Testis (tissue), 3 donors: ENCODE data around the gene SHB. TPM values are rescaled to one million over a fixed set of nuclear protein-coding genes. Genes with fewer than 3 reads are reported as not detected.

Source experiments
- DNase-seq: peaks from one replicate; pipeline ENCODE4 v3.0.0-alpha.2; 2019
- H3K27ac ChIP-seq, 2 donors: fragments of 200-600 bp; sonication (generic); one replicate each; pipeline ENCODE4 v1.5.1; 2019
- H3K27me3 ChIP-seq: fragments of 200-600 bp; sonication (generic); one replicate; pipeline ENCODE4 v1.5.1; 2019
- H3K36me3 ChIP-seq: fragments of 200-600 bp; sonication (generic); one replicate; pipeline ENCODE4 v1.5.1; 2017; ENCODE audit warnings: low read depth; ENCODE audit errors: missing control alignments
- H3K4me1 ChIP-seq: fragments of 200-600 bp; sonication (generic); one replicate; pipeline ENCODE4 v1.5.1; 2019
- H3K4me3 ChIP-seq, 2 donors: fragments of 200-600 bp; sonication (generic); one replicate each; pipeline ENCODE4 v1.5.1; 2017 to 2019
- H3K9me3 ChIP-seq: fragments of 200-600 bp; sonication (generic); one replicate; pipeline ENCODE4 v1.5.1; 2017
- POLR2A ChIP-seq: fragments of 450-650 bp; IDR thresholded peaks from one replicate; pipeline ENCODE4 v1.6.1; 2017; ENCODE audit warnings: antibody characterized with exemption, mild to moderate bottlenecking, moderate library complexity
- WGBS, 2 donors: methylation state at CpG; one replicate each; pipeline ENCODE4 v1.1.5; 2018; 5-methylcytosine and 5-hydroxymethylcytosine counted together
- intact Hi-C: fragments of 100-400 bp; cut with DNase I; formaldehyde crosslinking; loops from one replicate; pipeline ENCODE4 v1.15.1; 2023; ENCODE audit warnings: low total_unique reads
- polyA plus RNA-seq: library from polyadenylated mRNA; stranded (reverse); fragments of 350-450 nt; fragmentation: Illumina TruSeq; extraction: RNeasy Lipid Tissue Mini Kit (QIAGEN cat#74804); gene quantifications from one replicate; pipeline ENCODE4 v1.2.3, GENCODE V29; 2014; ENCODE audit warnings: low read depth, low replicate concordance; ENCODE audit not compliant: insufficient read depth
- total RNA-seq, 2 donors: library from RNA; depleted of rRNA; stranded (reverse); fragments of >200 nt; gene quantifications; one replicate each; pipeline ENCODE4 v1.2.3, GENCODE V29; 2016
- TF ChIP-seq, protein P1 (sequence below), 3 experiments: fragments of 450-650 bp in 2 of 3; fragments of 200-600 bp in 1 of 3; sonication (generic) in 1 of 3; IDR thresholded peaks; one replicate each; pipeline ENCODE4 v1.5.1; 2016 to 2019; ENCODE audit warnings: antibody characterized with exemption in 3 of 3, mild to moderate bottlenecking in 2 of 3, moderate library complexity in 1 of 3

Gene SHB
- total and polyA plus RNA-seq, 3 donors from 2014 or later: 8.6 to 22.3 (median 21.2) TPM

DNA sequence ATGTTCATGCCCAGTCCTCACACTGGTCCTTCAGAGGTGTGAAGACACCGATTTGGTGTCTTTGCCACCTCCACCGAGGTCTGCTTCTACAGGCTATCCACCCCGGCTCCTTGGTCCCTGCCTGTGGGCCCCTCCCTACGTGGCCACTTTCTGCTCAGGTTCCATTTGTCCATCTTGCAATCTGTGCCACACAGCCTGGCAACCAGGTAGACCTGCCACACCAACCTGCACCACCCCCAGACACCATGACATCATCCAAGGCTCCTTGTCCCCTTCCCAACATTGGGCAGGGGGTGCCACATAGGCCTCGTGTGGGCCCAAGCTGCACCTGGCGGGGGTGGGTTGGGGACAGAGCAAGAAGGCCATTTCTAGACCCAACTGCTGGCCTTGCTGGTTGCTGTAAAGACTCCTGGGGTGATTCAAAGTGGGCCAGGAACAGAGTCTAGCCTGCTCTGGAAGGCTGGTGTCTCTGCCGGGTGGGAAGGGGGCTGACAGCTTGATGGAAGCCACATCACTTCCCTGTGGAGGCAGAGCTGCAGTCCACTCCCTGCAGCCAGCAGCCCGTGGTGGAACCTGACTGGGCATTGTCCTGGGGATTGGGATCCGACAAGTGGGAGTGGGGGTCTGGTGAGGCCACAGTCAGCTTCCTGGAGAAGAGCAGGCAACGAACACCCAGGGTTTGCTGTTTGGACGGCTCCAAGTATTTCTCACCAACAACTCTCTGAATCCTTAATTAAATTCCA is 99.3 kb downstream of the SHB start:
- Histone ChIP-seq H3K9me3 (no peaks in the 10 kb centered on the region), H3K36me3 (no peaks in the 10 kb centered on the region), H3K27me3 (no peaks in the 10 kb centered on the region), H3K27ac (no peak overlapping the region), H3K4me1 (no peaks in the 10 kb centered on the region), H3K4me3 (no peak overlapping the region)
- intact Hi-C loops: loop anchor here (10.0 kb wide), 1 partner anchor 115 kb away; no protein-coding TSS in a partner anchor
- TF ChIP-seq, protein P1, sequence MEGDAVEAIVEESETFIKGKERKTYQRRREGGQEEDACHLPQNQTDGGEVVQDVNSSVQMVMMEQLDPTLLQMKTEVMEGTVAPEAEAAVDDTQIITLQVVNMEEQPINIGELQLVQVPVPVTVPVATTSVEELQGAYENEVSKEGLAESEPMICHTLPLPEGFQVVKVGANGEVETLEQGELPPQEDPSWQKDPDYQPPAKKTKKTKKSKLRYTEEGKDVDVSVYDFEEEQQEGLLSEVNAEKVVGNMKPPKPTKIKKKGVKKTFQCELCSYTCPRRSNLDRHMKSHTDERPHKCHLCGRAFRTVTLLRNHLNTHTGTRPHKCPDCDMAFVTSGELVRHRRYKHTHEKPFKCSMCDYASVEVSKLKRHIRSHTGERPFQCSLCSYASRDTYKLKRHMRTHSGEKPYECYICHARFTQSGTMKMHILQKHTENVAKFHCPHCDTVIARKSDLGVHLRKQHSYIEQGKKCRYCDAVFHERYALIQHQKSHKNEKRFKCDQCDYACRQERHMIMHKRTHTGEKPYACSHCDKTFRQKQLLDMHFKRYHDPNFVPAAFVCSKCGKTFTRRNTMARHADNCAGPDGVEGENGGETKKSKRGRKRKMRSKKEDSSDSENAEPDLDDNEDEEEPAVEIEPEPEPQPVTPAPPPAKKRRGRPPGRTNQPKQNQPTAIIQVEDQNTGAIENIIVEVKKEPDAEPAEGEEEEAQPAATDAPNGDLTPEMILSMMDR (IDR thresholded peaks at IDR 0.05): no peak
- TF ChIP-seq POLR2A: no peak
- WGBS, 2 donors: 96% methylated on average over 10 to 11 of the region's 11 CpGs
- no peak for DNase-seq

DNA sequence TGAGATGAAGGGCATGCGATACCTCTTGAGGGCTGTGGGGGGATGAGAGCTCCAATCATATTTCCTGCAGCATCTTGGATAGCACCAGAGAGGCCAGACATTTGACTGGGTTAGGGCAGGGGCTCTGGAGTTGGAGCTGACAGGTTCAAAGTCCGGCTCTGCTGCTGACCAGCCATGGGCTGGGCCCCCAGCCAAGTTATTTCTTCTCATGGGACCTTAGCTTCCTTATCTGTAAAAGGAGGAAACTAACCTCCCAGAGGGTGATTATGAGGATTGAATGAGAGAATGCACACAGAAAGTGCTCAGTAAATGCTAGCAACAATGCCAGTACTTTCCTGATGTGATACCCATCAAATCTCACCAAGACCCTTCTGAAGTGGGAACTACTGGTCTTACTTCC is 99.9 kb downstream of the SHB start:
- peak; percentile 46 for DNase-seq
- H3K4me1 ChIP-seq: no peaks in the 10 kb centered on the region
- intact Hi-C loops: no loop called here
- H3K27ac ChIP-seq: no peak overlapping the region
- H3K9me3 ChIP-seq: no peaks in the 10 kb centered on the region
- H3K36me3 ChIP-seq: no peaks in the 10 kb centered on the region
- WGBS, 2 donors: 49 to 69% methylated on average over 2 of the region's 2 CpGs
- no peak for TF ChIP-seq POLR2A
- TF ChIP-seq, protein P1 (IDR thresholded peaks at IDR 0.05): no peak
- no peak overlapping the region for H3K4me3 ChIP-seq
- no peaks in the 10 kb centered on the region for H3K27me3 ChIP-seq

DNA sequence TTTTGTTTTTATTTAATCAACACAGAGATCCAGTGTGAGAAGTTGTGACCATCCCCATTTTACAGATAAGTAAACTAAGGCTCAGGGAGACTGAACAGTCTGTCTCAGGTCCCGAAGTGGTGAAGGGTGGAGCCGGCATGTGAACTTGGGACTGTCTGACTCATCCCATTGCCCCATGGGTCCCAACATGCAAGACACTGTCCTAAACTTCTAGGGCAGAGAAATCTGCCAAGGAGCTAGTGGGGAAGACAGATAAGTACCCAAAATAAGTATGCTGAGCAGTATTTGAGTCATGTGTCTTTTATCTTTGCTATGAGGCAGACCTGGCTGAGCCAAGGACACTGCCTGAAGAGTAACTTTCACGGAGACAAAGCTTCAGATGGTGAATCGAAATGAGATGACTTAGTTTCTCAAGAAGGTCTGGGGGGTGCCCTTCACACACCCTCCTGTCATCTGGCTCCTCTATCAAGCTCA is 100.8 kb downstream of the SHB start:
- Histone ChIP-seq H3K4me3 (no peak overlapping the region), H3K27ac (no peak overlapping the region), H3K4me1 (no peaks in the 10 kb centered on the region), H3K27me3 (no peaks in the 10 kb centered on the region), H3K9me3 (no peaks in the 10 kb centered on the region), H3K36me3 (no peaks in the 10 kb centered on the region)
- intact Hi-C loops: no loop called here
- no peak for TF ChIP-seq POLR2A
- TF ChIP-seq, protein P1 (IDR thresholded peaks at IDR 0.05): no peak
- DNase-seq: no peak
- WGBS, 2 donors: 75 to 87% methylated on average over 4 of the region's 4 CpGs

DNA sequence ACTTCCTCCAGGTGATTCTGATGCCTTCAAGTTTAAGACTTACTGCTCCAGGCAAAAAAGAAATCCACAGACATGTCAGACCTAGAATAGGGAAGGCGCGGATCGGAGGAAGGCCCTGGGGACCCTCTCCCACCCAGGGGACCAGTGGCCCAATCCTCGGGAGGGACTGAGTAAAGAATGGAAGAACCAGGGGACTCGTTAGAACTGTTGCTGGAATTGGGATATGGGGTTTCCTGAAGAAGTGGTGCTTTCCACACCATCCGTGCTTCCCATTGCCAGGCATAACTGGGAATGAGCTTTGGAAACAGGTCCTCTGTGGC is 101.3 kb downstream of the SHB start:
- no peaks in the 10 kb centered on the region for H3K27me3 ChIP-seq
- no peak for DNase-seq
- intact Hi-C loops: no loop called here
- no peaks in the 10 kb centered on the region for H3K36me3 ChIP-seq
- no peak overlapping the region for H3K4me3 ChIP-seq
- H3K27ac ChIP-seq: no peak overlapping the region
- TF ChIP-seq, protein P1 (IDR thresholded peaks at IDR 0.05): no peak
- no peaks in the 10 kb centered on the region for H3K9me3 ChIP-seq
- no peaks in the 10 kb centered on the region for H3K4me1 ChIP-seq
- 95 to 98% methylated on average over 6 of the region's 6 CpGs for WGBS, 2 donors
